ENCODE data around the gene CENPU. TPM values are rescaled to one million over a fixed set of nuclear protein-coding genes. Genes with fewer than 3 reads are reported as not detected.

The CENPU gene
- total RNA-seq, 4 donors from 2014 or later = 1.5 to 5.6 (median 4.1) TPM

DNA sequence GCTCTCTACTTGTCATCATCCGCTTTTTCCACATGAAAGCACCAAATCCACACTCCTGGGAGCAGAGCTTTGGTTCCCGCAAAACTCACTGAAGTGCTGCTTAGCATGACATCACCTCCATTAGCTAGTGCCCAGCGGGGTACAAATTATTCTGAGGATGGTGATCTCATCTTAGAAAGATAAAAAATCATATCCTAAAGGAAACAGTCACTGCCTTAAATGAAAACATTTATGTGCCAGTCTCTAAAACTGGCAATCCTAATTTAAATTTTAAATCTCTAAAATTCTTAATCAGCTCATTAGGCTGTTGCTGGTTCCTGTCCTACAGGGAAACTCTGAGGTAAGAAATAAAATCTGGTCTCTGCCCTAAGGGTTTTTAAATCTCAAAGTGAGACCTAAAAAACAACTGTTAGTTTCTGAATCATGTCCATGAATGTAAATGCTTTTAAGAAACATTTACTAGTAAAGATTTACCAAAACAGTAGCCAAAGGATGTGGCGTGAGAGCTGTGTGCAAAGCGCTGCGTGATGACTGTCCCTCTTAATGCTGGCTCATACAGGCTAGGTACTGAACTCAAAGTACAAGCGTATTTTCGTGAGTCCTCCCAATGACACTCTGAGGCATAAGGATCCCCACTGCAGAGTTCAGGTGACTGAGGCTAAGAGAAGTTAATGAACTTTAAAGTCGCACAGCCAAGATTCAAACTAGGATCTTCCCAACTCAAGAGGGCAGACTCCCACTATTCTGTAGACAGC is 89.2 kb downstream of the CENPU start:
- peaks cover 22 to 43% (median 31%) of the 10 kb centered on the region in 4 donors for H3K4me1 ChIP-seq
- no peaks in the 10 kb centered on the region for H3K27me3 ChIP-seq
- in situ Hi-C loops (cut with MboI; ENCODE audit: low pct_ligation_motif_present in 1 of 4, low pct_unique_long_range_greater_than_20kb in 1 of 4, low sequenced_read_pairs in 3 of 4) (loop anchor here in 1 of 4 donors (25.0 kb wide), 1 partner anchor 382 kb away; no protein-coding TSS in a partner anchor), intact Hi-C loops (cut with DNase I; ENCODE audit: low total_unique reads) (loop anchor here (5.0 kb wide), 1 partner anchor 172 kb away; the partner anchor contains the start of gene IRF2)
- H3K27ac ChIP-seq = peak overlapping the region in 1 of 4 donors; percentile 99
- no peaks in the 10 kb centered on the region for H3K9me3 ChIP-seq
- DNase-seq = no peak
- H3K4me3 ChIP-seq = no peak overlapping the region
- 88 to 92% methylated on average over 9 of the region's 9 CpGs for WGBS, 2 donors (ENCODE audit: low coverage in 1 of 2)
- H3K36me3 ChIP-seq = peaks cover 0 to 3% (median 0%) of the 10 kb centered on the region in 4 donors
- TF ChIP-seq EP300 (IDR thresholded peaks at IDR 0.05; ENCODE audit: low read depth) (no peak), POLR2AphosphoS5 (IDR thresholded peaks at IDR 0.05) (no peak), POLR2A (IDR thresholded peaks at IDR 0.05) (no peak)
- TF ChIP-seq, protein P1, sequence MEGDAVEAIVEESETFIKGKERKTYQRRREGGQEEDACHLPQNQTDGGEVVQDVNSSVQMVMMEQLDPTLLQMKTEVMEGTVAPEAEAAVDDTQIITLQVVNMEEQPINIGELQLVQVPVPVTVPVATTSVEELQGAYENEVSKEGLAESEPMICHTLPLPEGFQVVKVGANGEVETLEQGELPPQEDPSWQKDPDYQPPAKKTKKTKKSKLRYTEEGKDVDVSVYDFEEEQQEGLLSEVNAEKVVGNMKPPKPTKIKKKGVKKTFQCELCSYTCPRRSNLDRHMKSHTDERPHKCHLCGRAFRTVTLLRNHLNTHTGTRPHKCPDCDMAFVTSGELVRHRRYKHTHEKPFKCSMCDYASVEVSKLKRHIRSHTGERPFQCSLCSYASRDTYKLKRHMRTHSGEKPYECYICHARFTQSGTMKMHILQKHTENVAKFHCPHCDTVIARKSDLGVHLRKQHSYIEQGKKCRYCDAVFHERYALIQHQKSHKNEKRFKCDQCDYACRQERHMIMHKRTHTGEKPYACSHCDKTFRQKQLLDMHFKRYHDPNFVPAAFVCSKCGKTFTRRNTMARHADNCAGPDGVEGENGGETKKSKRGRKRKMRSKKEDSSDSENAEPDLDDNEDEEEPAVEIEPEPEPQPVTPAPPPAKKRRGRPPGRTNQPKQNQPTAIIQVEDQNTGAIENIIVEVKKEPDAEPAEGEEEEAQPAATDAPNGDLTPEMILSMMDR (IDR thresholded peaks at IDR 0.05) = no peak

Other genes with a start within 250 kb of the CENPU start
- 100 to 1,000 TPM in 1 of 4 donors, 10 to 100 TPM in 2, 1 to 10 TPM in 1; 6.2 to 147 (median 35.1) TPM for gene CASP3, start 84.6 kb downstream of the CENPU start, total RNA-seq
- gene PRIMPOL, start 84.4 kb downstream of the CENPU start, total RNA-seq = 10 to 100 TPM in 3 of 4 donors, not detected in 1; 19.7 to 28.1 (median 24.6) TPM
- 10 to 100 TPM; 20.6 to 50.0 (median 40.0) TPM for gene ACSL1, start 91.9 kb upstream of the CENPU start, total RNA-seq

Data from transverse colon (tissue), 4 donors.